ENCODE results near the gene TRPM2.

TRPM2 gene

GRCh38 chr21:44487831-44488230 lies 134.4 kb downstream of the TRPM2 start:
- DNase-seq = peak; percentile 40

GRCh38 chr21:44489962-44490361 lies 136.5 kb downstream of the TRPM2 start:
- no peak for DNase-seq

- DNase-seq = no peak
These were observed 137.0 kb downstream of the TRPM2 start for GRCh38 chr21:44490405-44490804.

GRCh38 chr21:44490816-44491215 lies 137.4 kb downstream of the TRPM2 start:
- DNase-seq = no peak

All from T-helper 9 cell (primary cell).